PC-9 (cell line): Measurements from ENCODE around the gene F11R. TPM values are rescaled to one million over a fixed set of nuclear protein-coding genes. Genes with fewer than 3 reads are reported as not detected.

ENCODE experiments used
- BruUV-seq: library from RNA; stranded (reverse); fragments of 400-500 nt; replicated peaks from 2 replicates; lab custom pipeline; 2021; lab: Mats Ljungman, UMichigan
- CTCF ChIA-PET: fragments of 300-600 bp; sonication (Branson Sonifier 250); formaldehyde crosslinking; loops from one replicate; lab custom pipeline; 2022; ENCODE audit warnings: antibody characterized with exemption; lab: Charles Lee
- POLR2A ChIA-PET: fragments of 300-600 bp; sonication (Branson Sonifier 250); formaldehyde crosslinking; loops from one replicate; lab custom pipeline; 2022; ENCODE audit warnings: antibody characterized with exemption; ENCODE audit not compliant: unreplicated experiment; lab: Charles Lee
- DNase-seq, 2 experiments: peaks; one replicate each; pipeline versions ENCODE4 v3.0.0 to v3.0.0-alpha.2; 2015 to 2022; ENCODE audit warnings: mixed read lengths in 1 of 2
- H2AFZ ChIP-seq: fragments of 200-600 bp; sonication (generic); 2 replicates; pipeline ENCODE4 v1.8.1; 2017; ENCODE audit warnings: antibody characterized with exemption
- H3F3A ChIP-seq: fragments of 200-600 bp; sonication (generic); 2 replicates; pipeline ENCODE4 v1.8.1; 2017; ENCODE audit warnings: antibody characterized with exemption, mild to moderate bottlenecking, low read depth; ENCODE audit not compliant: insufficient read depth
- H3K27ac ChIP-seq: fragments of 200-600 bp; sonication (generic); 2 replicates; pipeline ENCODE4 v1.6.1; 2016; ENCODE audit warnings: mixed run types
- H3K27me3 ChIP-seq: fragments of 200-600 bp; sonication (generic); 2 replicates; pipeline ENCODE4 v1.6.1; 2016; ENCODE audit warnings: low read depth, mixed run types; ENCODE audit not compliant: insufficient read depth
- H3K36me3 ChIP-seq: fragments of 200-600 bp; sonication (generic); 2 replicates; pipeline ENCODE4 v1.6.1; 2016; ENCODE audit warnings: low read depth, mixed run types
- H3K4me1 ChIP-seq: fragments of 200-600 bp; sonication (generic); replicated peaks from 2 replicates; pipeline ENCODE4 v1.6.1; 2016; ENCODE audit warnings: mixed run types; ENCODE audit not compliant: insufficient read depth
- H3K4me2 ChIP-seq: fragments of 200-600 bp; sonication (generic); 2 replicates; pipeline ENCODE4 v1.6.1; 2017; ENCODE audit warnings: mixed run types
- H3K4me3 ChIP-seq: fragments of 200-600 bp; sonication (generic); 2 replicates; pipeline ENCODE4 v1.6.1; 2016; ENCODE audit warnings: mixed run types
- H3K79me2 ChIP-seq: fragments of 200-600 bp; sonication (generic); 2 replicates; pipeline ENCODE4 v1.6.1; 2017; ENCODE audit warnings: low read depth, mixed run types
- H3K9me2 ChIP-seq: fragments of 200-600 bp; sonication (generic); 2 replicates; pipeline ENCODE4 v1.8.1; 2017; ENCODE audit warnings: mild to moderate bottlenecking; ENCODE audit not compliant: insufficient read depth
- H3K9me3 ChIP-seq: fragments of 200-600 bp; sonication (generic); 2 replicates; pipeline ENCODE4 v1.8.1; 2016; ENCODE audit warnings: low read depth; ENCODE audit not compliant: insufficient read depth
- H4K20me1 ChIP-seq: fragments of 200-600 bp; sonication (generic); 2 replicates; pipeline ENCODE4 v1.8.1; 2017; ENCODE audit not compliant: insufficient read depth
- CTCF ChIP-seq: fragments of 200-600 bp; sonication (generic); conservative IDR thresholded peaks from 2 replicates; pipeline ENCODE4 v1.6.1; 2017; ENCODE audit warnings: mixed run types, antibody characterized with exemption, mild to moderate bottlenecking, moderate library complexity
- EZH2 ChIP-seq: fragments of 200-600 bp; sonication (generic); IDR thresholded peaks from 2 replicates; pipeline ENCODE4 v1.8.0; 2017; ENCODE audit warnings: antibody characterized with exemption, low read depth
- intact Hi-C: fragments of 100-400 bp; cut with micrococcal nuclease; formaldehyde crosslinking; loops from one replicate; pipeline ENCODE4 v1.10.0; 2022; ENCODE audit not compliant: unreplicated experiment
- total RNA-seq: library from RNA; stranded (reverse); gene quantifications from 2 replicates; pipeline ENCODE4 v1.2.3, GENCODE V29; 2021

Gene F11R
- total RNA-seq, 1 experiment from 2014 or later, result 117 TPM

GRCh38 chr1:161039154-161039545 lies 18.2 kb upstream of the F11R start:
- H3F3A ChIP-seq, result peaks cover 24% of the 10 kb centered on the region
- no peaks in the 10 kb centered on the region; the same call in 1 of the 2 replicates for H3K36me3 ChIP-seq
- no peaks in the 10 kb centered on the region for H3K9me2 ChIP-seq
- no peak for DNase-seq
- ChIA-PET POLR2A (interaction anchor here (1.1 kb wide), 1 partner anchor 18 kb away, joined by 8 read pairs; the partner anchor contains the start of gene F11R), CTCF (no interaction called here)
- H3K4me2 ChIP-seq, result peak overlapping the region; percentile 88
- TSS peak; percentile 71 for BruUV-seq
- intact Hi-C loops, result loop anchor here (2.0 kb wide), 1 partner anchor 18 kb away; the partner anchor contains the start of gene F11R
- no peaks in the 10 kb centered on the region for H3K27me3 ChIP-seq
- peaks cover 15% of the 10 kb centered on the region for H3K4me1 ChIP-seq
- peak overlapping the region; percentile 99 for H2AFZ ChIP-seq
- peak overlapping the region; percentile 96 for H3K4me3 ChIP-seq
- H3K27ac ChIP-seq, result 0 out of 2 replicates have a peak overlapping the region, but pooled peaks have one; percentile 5
- TF ChIP-seq EZH2 (no peak), CTCF (no peak)
- H3K79me2 ChIP-seq, result peaks cover 36% of the 10 kb centered on the region
- no peaks in the 10 kb centered on the region for H3K9me3 ChIP-seq
- no peaks in the 10 kb centered on the region for H4K20me1 ChIP-seq

GRCh38 chr1:161038523-161039153 lies 17.7 kb upstream of the F11R start, which contains the start of gene TSTD1:
Gene TSTD1, minus strand, starts transcription at chr1:161038964. Its CDS starts 75 bp downstream, at chr1:161038889.
- BruUV-seq, result TSS peak; percentile 43
- no peaks in the 10 kb centered on the region for H3K9me3 ChIP-seq
- peak; percentile 71 to 73 for DNase-seq
- no peaks in the 10 kb centered on the region for H4K20me1 ChIP-seq
- no peak for TF ChIP-seq CTCF
- TF ChIP-seq EZH2, result no peak
- peak within 1 kb of the TSS; percentile 96 for H3K4me3 ChIP-seq
- no peaks in the 10 kb centered on the region for H3K9me2 ChIP-seq
- H3K79me2 ChIP-seq, result peaks cover 31% of the 10 kb centered on the region
- peak within 1 kb of the TSS; percentile 88 for H3K4me2 ChIP-seq
- H3K27me3 ChIP-seq, result no peaks in the 10 kb centered on the region
- ChIA-PET POLR2A (interaction anchor here (1.1 kb wide), 1 partner anchor 18 kb away, joined by 8 read pairs; the partner anchor contains the start of gene F11R), CTCF (interaction anchor here (0.5 to 1.0 kb wide), 2 partner anchors 18 to 923 kb away, joined by 3 read pairs; partner anchors contain the start of gene F11R)
- no peaks in the 10 kb centered on the region; the same call in 1 of the 2 replicates for H3K36me3 ChIP-seq
- H3F3A ChIP-seq, result peaks cover 29% of the 10 kb centered on the region
- H3K4me1 ChIP-seq, result peaks cover 18% of the 10 kb centered on the region
- intact Hi-C loops, result loop anchor here (2.0 kb wide), 1 partner anchor 18 kb away; the partner anchor contains the start of gene F11R
- H3K27ac ChIP-seq, result peak within 1 kb of the TSS; percentile 5; the same call in 1 of the 2 replicates
- peak within 1 kb of the TSS; percentile 99 for H2AFZ ChIP-seq

- Histone ChIP-seq H3K27me3 (no peaks in the 10 kb centered on the region), H3K9me3 (no peaks in the 10 kb centered on the region), H3K79me2 (peaks cover 30% of the 10 kb centered on the region), H3K36me3 (no peaks in the 10 kb centered on the region; the same call in 1 of the 2 replicates), H3F3A (peaks cover 36% of the 10 kb centered on the region), H3K4me1 (peaks cover 25% of the 10 kb centered on the region), H3K27ac (peak overlapping the region; percentile 5; the same call in 1 of the 2 replicates), H3K9me2 (no peaks in the 10 kb centered on the region), H3K4me3 (peak overlapping the region; percentile 96), H4K20me1 (no peaks in the 10 kb centered on the region), H2AFZ (peak overlapping the region; percentile 99), H3K4me2 (peak overlapping the region; percentile 88)
- DNase-seq, result peak in 1 of 2 experiments; percentile 42
- no TSS peak for BruUV-seq
- intact Hi-C loops, result loop anchor here (2.0 kb wide), 1 partner anchor 17 kb away; the partner anchor contains the start of gene F11R
- ChIA-PET POLR2A (no interaction called here), CTCF (interaction anchor here (1.0 kb wide), 1 partner anchor 17 kb away, joined by 3 read pairs; the partner anchor contains the start of gene F11R)
- no peak for TF ChIP-seq EZH2
- no peak for TF ChIP-seq CTCF
Observed at GRCh38 chr1:161037661-161038522, 16.9 kb upstream of the F11R start.
